ENCODE data around the gene GPHN.
"Not testable (repeated sequence)": the region's sequence is repeated elsewhere in the genome, so short reads cannot be mapped to it uniquely, and the experiment has no call there.

GPHN gene

DNA sequence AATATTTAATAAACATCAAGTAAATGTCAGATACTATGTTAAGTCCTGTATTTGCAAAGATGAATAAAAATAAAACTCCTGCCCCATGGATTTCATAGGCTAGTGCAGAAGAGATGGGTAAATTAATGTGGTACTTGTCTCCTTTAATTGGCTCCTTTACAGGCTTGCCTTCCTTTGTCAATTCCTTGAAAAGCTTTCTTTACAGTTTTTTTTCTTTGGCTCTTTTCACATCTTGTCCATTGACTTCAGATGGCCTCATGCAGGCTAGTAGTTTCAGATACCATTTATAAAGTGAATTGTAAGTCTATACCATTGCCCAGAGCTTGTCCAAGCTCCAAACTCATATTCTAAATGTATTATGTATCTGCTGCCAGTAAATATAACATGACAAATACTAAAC is 552.6 kb downstream of the GPHN start:
- Histone ChIP-seq H3K79me2 (no peaks in the 10 kb centered on the region), H2AFZ (no peak overlapping the region), H3K27me3 (ENCODE audit: control insufficient read depth, insufficient read depth, low read length) (no peaks in the 10 kb centered on the region), H3K9me3 (ENCODE audit: control insufficient read depth, low read length) (no peaks in the 10 kb centered on the region), H3K9ac (no peak overlapping the region), H3K4me1 (no peaks in the 10 kb centered on the region), H3K4me2 (ENCODE audit: low read length) (no peak overlapping the region), H3K36me3 (ENCODE audit: control insufficient read depth, insufficient read depth, low read length) (no peaks in the 10 kb centered on the region), H3K27ac (no peak overlapping the region), H3K4me3 (ENCODE audit: low read depth, low read length) (no peak overlapping the region)
- TF ChIP-seq CTCF (IDR thresholded peaks at IDR 0.05) = no peak

DNA sequence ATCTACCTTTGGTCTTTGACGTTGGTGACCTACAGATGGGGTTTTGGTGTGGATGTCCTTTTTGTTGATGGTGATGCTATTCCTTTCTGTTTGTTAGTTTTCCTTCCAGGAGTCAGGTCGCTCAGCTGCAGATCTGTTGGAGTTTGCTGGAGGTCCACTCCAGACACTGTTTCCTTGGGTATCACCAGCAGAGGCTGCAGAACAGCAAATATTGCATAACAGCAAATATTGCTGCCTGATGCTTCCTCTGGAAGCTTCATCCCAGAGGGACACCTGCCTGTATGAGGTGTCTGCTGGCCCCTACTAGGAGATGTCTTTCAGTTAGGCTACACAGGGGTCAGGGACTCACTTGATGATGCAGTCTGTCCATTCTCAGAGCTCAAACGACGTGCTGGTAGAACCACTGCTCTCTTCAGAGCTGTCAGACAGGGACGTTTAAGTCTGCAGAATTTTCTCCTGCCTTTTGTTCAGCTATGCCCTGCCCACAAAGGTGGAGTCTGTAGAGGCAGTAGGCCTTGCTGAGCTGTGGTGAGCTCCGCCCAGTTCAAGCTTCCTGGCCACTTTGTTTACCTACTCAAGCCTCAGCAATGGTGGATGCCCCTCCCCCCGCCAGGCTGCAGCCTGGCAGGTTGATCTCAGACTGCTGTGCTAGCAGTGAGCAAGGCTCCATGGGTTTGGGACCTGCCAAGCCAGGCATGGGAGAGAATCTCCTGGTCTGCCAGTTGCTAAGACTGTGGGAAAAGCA is 559.3 kb downstream of the GPHN start:
- not testable (repeated sequence) for H3K4me2 ChIP-seq (ENCODE audit: low read length); H3K27me3 ChIP-seq (ENCODE audit: control insufficient read depth, insufficient read depth, low read length); H2AFZ ChIP-seq; H3K79me2 ChIP-seq; H3K27ac ChIP-seq; H3K4me1 ChIP-seq; H3K9me3 ChIP-seq (ENCODE audit: control insufficient read depth, low read length); H3K4me3 ChIP-seq (ENCODE audit: low read depth, low read length); H3K9ac ChIP-seq; H3K36me3 ChIP-seq (ENCODE audit: control insufficient read depth, insufficient read depth, low read length)

DNA sequence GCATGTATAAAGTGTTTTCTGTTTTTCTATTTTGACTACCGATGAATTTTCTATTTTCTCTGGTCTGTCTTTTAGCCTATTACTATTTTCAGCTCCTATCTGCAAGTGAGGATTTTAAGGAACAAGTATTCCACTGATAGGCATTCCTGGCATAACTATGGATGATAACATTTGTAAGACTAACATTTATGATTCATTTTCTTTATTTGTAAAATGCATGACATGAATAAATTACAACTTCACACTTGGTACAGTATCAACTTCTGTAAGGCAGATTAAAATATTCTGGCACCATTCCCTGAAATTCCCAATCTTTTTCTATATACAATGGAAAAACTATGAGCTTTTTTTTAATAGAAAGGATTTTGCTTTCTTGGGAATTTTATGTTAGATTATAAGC is 560.3 kb downstream of the GPHN start:
- H3K4me1 ChIP-seq = no peaks in the 10 kb centered on the region
- no peak overlapping the region for H3K4me2 ChIP-seq (ENCODE audit: low read length)
- no peak overlapping the region for H3K4me3 ChIP-seq (ENCODE audit: low read depth, low read length)
- no peak for TF ChIP-seq CTCF (IDR thresholded peaks at IDR 0.05)
- no peaks in the 10 kb centered on the region for H3K36me3 ChIP-seq (ENCODE audit: control insufficient read depth, insufficient read depth, low read length)
- H3K27me3 ChIP-seq (ENCODE audit: control insufficient read depth, insufficient read depth, low read length) = no peaks in the 10 kb centered on the region
- H3K9ac ChIP-seq = no peak overlapping the region
- no peak overlapping the region for H3K27ac ChIP-seq
- H2AFZ ChIP-seq = no peak overlapping the region
- H3K79me2 ChIP-seq = no peaks in the 10 kb centered on the region
- no peaks in the 10 kb centered on the region for H3K9me3 ChIP-seq (ENCODE audit: control insufficient read depth, low read length)

DNA sequence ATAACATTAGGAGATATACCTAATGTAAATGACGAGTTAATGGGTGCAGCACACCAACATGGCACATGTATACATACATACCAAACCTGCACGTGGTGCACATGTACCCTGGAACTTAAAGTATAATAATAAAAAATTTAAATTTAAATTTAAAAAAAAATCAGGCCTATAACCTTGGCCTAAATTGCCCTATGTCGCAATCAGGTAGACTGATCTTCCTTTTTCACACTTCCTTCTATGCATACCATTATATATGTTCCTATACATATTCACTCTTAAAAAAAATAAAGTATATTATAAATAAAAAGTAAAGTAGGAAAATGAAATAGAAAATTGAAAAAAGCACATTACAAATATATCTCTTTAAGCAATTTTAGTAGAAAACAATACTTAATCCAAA is 563.6 kb downstream of the GPHN start:
- no peaks in the 10 kb centered on the region for H3K36me3 ChIP-seq (ENCODE audit: control insufficient read depth, insufficient read depth, low read length)
- no peak overlapping the region for H3K4me3 ChIP-seq (ENCODE audit: low read depth, low read length)
- H3K4me1 ChIP-seq = no peaks in the 10 kb centered on the region
- no peaks in the 10 kb centered on the region for H3K9me3 ChIP-seq (ENCODE audit: control insufficient read depth, low read length)
- TF ChIP-seq CTCF (IDR thresholded peaks at IDR 0.05) = no peak
- H3K79me2 ChIP-seq = no peaks in the 10 kb centered on the region
- H3K27ac ChIP-seq = no peak overlapping the region
- H3K9ac ChIP-seq = no peak overlapping the region
- H3K4me2 ChIP-seq (ENCODE audit: low read length) = no peak overlapping the region
- no peak overlapping the region for H2AFZ ChIP-seq
- H3K27me3 ChIP-seq (ENCODE audit: control insufficient read depth, insufficient read depth, low read length) = no peaks in the 10 kb centered on the region

- Histone ChIP-seq H2AFZ (no peak overlapping the region), H3K4me1 (no peaks in the 10 kb centered on the region), H3K4me2 (ENCODE audit: low read length) (no peak overlapping the region), H3K79me2 (no peaks in the 10 kb centered on the region), H3K4me3 (ENCODE audit: low read depth, low read length) (no peak overlapping the region), H3K27me3 (ENCODE audit: control insufficient read depth, insufficient read depth, low read length) (no peaks in the 10 kb centered on the region), H3K27ac (no peak overlapping the region), H3K9me3 (ENCODE audit: control insufficient read depth, low read length) (no peaks in the 10 kb centered on the region), H3K36me3 (ENCODE audit: control insufficient read depth, insufficient read depth, low read length) (no peaks in the 10 kb centered on the region), H3K9ac (no peak overlapping the region)
- no peak for TF ChIP-seq CTCF (IDR thresholded peaks at IDR 0.05)
These were observed 570.0 kb downstream of the GPHN start for GRCh38 chr14:67077921-67078320.
